Stimulated activated CD4-positive, alpha-beta T cell treated with anti-CD3 and anti-CD28 coated beads, TNF-alpha, amount 100 ng/mL, for 1 hour (primary cell): ENCODE measurements around the gene ACKR2.

ENCODE experiments used
- DNase-seq, 3 donors: peaks; one replicate each; pipeline ENCODE4 v3.0.0-alpha.2; 2020; ENCODE audit warnings: low read depth in 3 of 3, low spot score in 1 of 3

ACKR2 gene

GRCh38 chr3:42829083-42829627, 19.9 kb downstream of the ACKR2 start:
- no peak for DNase-seq

- DNase-seq = no peak
Observed at GRCh38 chr3:42829628-42830436, 20.6 kb downstream of the ACKR2 start.

- no peak for DNase-seq
Observed at GRCh38 chr3:42830437-42831320, 21.4 kb downstream of the ACKR2 start.

GRCh38 chr3:42831321-42831713, 22.1 kb downstream of the ACKR2 start:
- DNase-seq = peak; percentile 21 to 48 (median 29)

GRCh38 chr3:42836150-42837123, 27.2 kb downstream of the ACKR2 start:
- no peak for DNase-seq

GRCh38 chr3:42838571-42838970, 29.3 kb downstream of the ACKR2 start:
- DNase-seq = no peak

- DNase-seq = no peak
Observed at GRCh38 chr3:42839616-42840015, 30.4 kb downstream of the ACKR2 start.

GRCh38 chr3:42841332-42841731, 32.1 kb downstream of the ACKR2 start:
- no peak for DNase-seq

GRCh38 chr3:42843713-42844411, 34.6 kb downstream of the ACKR2 start:
- DNase-seq = no peak

GRCh38 chr3:42844412-42844713, 35.1 kb downstream of the ACKR2 start:
- no peak for DNase-seq

- DNase-seq = no peak
Observed at GRCh38 chr3:42844815-42845214, 35.6 kb downstream of the ACKR2 start.

GRCh38 chr3:42846685-42847522, 37.7 kb downstream of the ACKR2 start:
- no peak for DNase-seq

GRCh38 chr3:42847731-42848130, 38.5 kb downstream of the ACKR2 start:
- no peak for DNase-seq

- no peak for DNase-seq
Observed at GRCh38 chr3:42849017-42849416, 39.8 kb downstream of the ACKR2 start.

- DNase-seq = no peak
Observed at GRCh38 chr3:42850263-42850662, 41.0 kb downstream of the ACKR2 start.

GRCh38 chr3:42851228-42851834, 42.1 kb downstream of the ACKR2 start:
- DNase-seq = no peak

GRCh38 chr3:42852441-42852840, 43.2 kb downstream of the ACKR2 start:
- no peak for DNase-seq

GRCh38 chr3:42853056-42853455, 43.8 kb downstream of the ACKR2 start:
- DNase-seq = no peak

GRCh38 chr3:42853739-42854302, 44.6 kb downstream of the ACKR2 start:
- no peak for DNase-seq
